H1 (cell line): Measurements from ENCODE around the gene SON. TPM values are rescaled to one million over a fixed set of nuclear protein-coding genes. Genes with fewer than 3 reads are reported as not detected.

Experiments used
- CTCF ChIA-PET: fragments of 300-600 bp; sonication (Branson Sonifier 250); formaldehyde crosslinking; loops from one replicate; lab custom pipeline; 2021; ENCODE audit not compliant: partially characterized antibody; lab: Charles Lee
- POLR2A ChIA-PET: fragments of 300-600 bp; sonication (Branson Sonifier 250); formaldehyde crosslinking; loops from one replicate; lab custom pipeline; 2021; ENCODE audit warnings: inconsistent platforms; ENCODE audit not compliant: partially characterized antibody; lab: Charles Lee
- DNase-seq, 2 experiments: peaks; one replicate each; pipeline versions ENCODE4 v3.0.0 to v3.0.0-alpha.2; 2010 to 2022; ENCODE audit warnings: low spot score in 2 of 2, low read depth in 1 of 2, mixed read lengths in 1 of 2
- FAIRE-seq: peaks from 2 replicates; lab custom pipeline; 2011; peaks lifted over from hg19 to GRCh38; lab: Jason Lieb, UNC
- H2AFZ ChIP-seq: 2 replicates; pipeline ENCODE4 v1.8.1; 2012; ENCODE audit warnings: low read length, inconsistent platforms
- H2AK5ac ChIP-seq: 2 replicates; pipeline ENCODE4 v1.6.1; 2013; ENCODE audit warnings: low read depth, low read length
- H2BK120ac ChIP-seq: replicated peaks from 2 replicates; pipeline ENCODE3; 2013; ENCODE audit warnings: low read depth, low read length, inconsistent platforms
- H2BK12ac ChIP-seq: 2 replicates; pipeline ENCODE4 v1.6.1; 2013; ENCODE audit warnings: low read depth, low read length
- H2BK15ac ChIP-seq: 2 replicates; pipeline ENCODE4 v1.6.1; 2013; ENCODE audit warnings: low read length
- H2BK20ac ChIP-seq: 2 replicates; pipeline ENCODE4 v1.6.1; 2013; ENCODE audit warnings: low read length
- H2BK5ac ChIP-seq: 2 replicates; pipeline ENCODE4 v1.6.1; 2013; ENCODE audit warnings: low read depth, low read length
- H3K14ac ChIP-seq: 2 replicates; pipeline ENCODE4 v1.6.1; 2013; ENCODE audit warnings: inconsistent platforms; ENCODE audit not compliant: insufficient read length
- H3K18ac ChIP-seq: 2 replicates; pipeline ENCODE4 v1.6.1; 2013; ENCODE audit warnings: low read length; ENCODE audit errors: extremely low read depth
- H3K23ac ChIP-seq: 2 replicates; pipeline ENCODE4 v1.6.1; 2013; ENCODE audit warnings: inconsistent platforms; ENCODE audit not compliant: insufficient read length
- H3K23me2 ChIP-seq: 2 replicates; pipeline ENCODE4 v1.6.1; 2013; ENCODE audit warnings: low read depth, low read length
- H3K27ac ChIP-seq: 2 replicates; pipeline ENCODE4 v1.6.1; 2011; ENCODE audit warnings: low read depth, low read length, inconsistent platforms
- H3K27me3 ChIP-seq, 4 experiments: replicated peaks in 1 of 4; 1 replicate in 1 of 4; 2 replicates in 3 of 4; pipeline versions ENCODE4 v1.6.1 to v1.8.1; 2011 to 2013; ENCODE audit warnings: low read length in 3 of 4, mild to moderate bottlenecking in 3 of 4, inconsistent platforms in 2 of 4, mixed read lengths in 2 of 4, moderate library complexity in 1 of 4; ENCODE audit not compliant: control insufficient read depth in 3 of 4, insufficient read depth in 3 of 4; ENCODE audit errors: extremely low read depth in 1 of 4
- H3K36me3 ChIP-seq, 4 experiments: 2 replicates each; pipeline versions ENCODE4 v1.6.1 to v1.8.1; 2011 to 2013; ENCODE audit warnings: mild to moderate bottlenecking in 4 of 4, low read length in 3 of 4, moderate library complexity in 2 of 4, control low read depth in 1 of 4, inconsistent platforms in 1 of 4; ENCODE audit not compliant: insufficient read depth in 4 of 4, control insufficient read depth in 2 of 4
- H3K4ac ChIP-seq: replicated peaks from 2 replicates; pipeline ENCODE3; 2013; ENCODE audit warnings: low read length, low read depth, mixed read lengths, inconsistent platforms; ENCODE audit not compliant: insufficient read length
- H3K4me1 ChIP-seq, 4 experiments: replicated peaks in 1 of 4; 1 replicate in 1 of 4; 2 replicates in 3 of 4; pipeline versions ENCODE4 v1.6.1 to v1.8.1; 2011 to 2013; ENCODE audit warnings: low read length in 3 of 4, inconsistent platforms in 2 of 4, mixed read lengths in 1 of 4; ENCODE audit not compliant: insufficient read depth in 4 of 4, control insufficient read depth in 3 of 4
- H3K4me2 ChIP-seq, 2 experiments: 2 replicates each; pipeline versions ENCODE4 v1.6.1 to v1.8.1; 2011 to 2013; ENCODE audit warnings: low read depth in 2 of 2, low read length in 2 of 2, control low read depth in 1 of 2, inconsistent platforms in 1 of 2, mild to moderate bottlenecking in 1 of 2; ENCODE audit not compliant: insufficient read depth in 1 of 2
- H3K4me3 ChIP-seq, 4 experiments: fragments of 200-600, 300-600 bp in 1 of 4; sonication (generic), shearing (Covaris generic), sonication (Bioruptor Twin) in 1 of 4; 2 replicates each; pipeline versions ENCODE4 v1.5.1 to v1.8.1; 2011 to 2016; ENCODE audit warnings: low read length in 4 of 4, low read depth in 3 of 4, control low read depth in 2 of 4, inconsistent platforms in 2 of 4, mild to moderate bottlenecking in 2 of 4, mixed read lengths in 1 of 4, moderate library complexity in 1 of 4; ENCODE audit not compliant: insufficient read depth in 2 of 4; ENCODE audit errors: extremely low read depth in 1 of 4
- H3K56ac ChIP-seq: replicated peaks from 2 replicates; pipeline ENCODE3; 2013; ENCODE audit warnings: low read depth, mild to moderate bottlenecking, mixed read lengths, low read length, inconsistent platforms; ENCODE audit not compliant: insufficient read length
- H3K79me1 ChIP-seq: 2 replicates; pipeline ENCODE4 v1.6.1; 2013; ENCODE audit warnings: low read depth, low read length, control low read depth
- H3K79me2 ChIP-seq, 2 experiments: 2 replicates each; pipeline versions ENCODE4 v1.6.1 to v1.8.1; 2012 to 2013; ENCODE audit warnings: low read length in 2 of 2, mild to moderate bottlenecking in 2 of 2, inconsistent platforms in 1 of 2; ENCODE audit not compliant: insufficient read depth in 2 of 2, control insufficient read depth in 1 of 2
- H3K9ac ChIP-seq, 4 experiments: replicated peaks in 1 of 4; 1 replicate in 1 of 4; 2 replicates in 3 of 4; pipeline versions ENCODE4 v1.6.1 to v1.8.1; 2011 to 2013; ENCODE audit warnings: low read depth in 3 of 4, low read length in 3 of 4, control low read depth in 2 of 4, mild to moderate bottlenecking in 2 of 4, moderate library complexity in 2 of 4, inconsistent platforms in 1 of 4; ENCODE audit errors: extremely low read depth in 1 of 4
- H3K9me3 ChIP-seq, 2 experiments: 2 replicates each; pipeline versions ENCODE4 v1.6.1 to v1.8.1; 2012 to 2013; ENCODE audit warnings: mild to moderate bottlenecking in 2 of 2, moderate library complexity in 2 of 2, control low read depth in 1 of 2, inconsistent platforms in 1 of 2, low read depth in 1 of 2, low read length in 1 of 2, mixed read lengths in 1 of 2; ENCODE audit not compliant: insufficient read depth in 2 of 2
- H4K20me1 ChIP-seq, 2 experiments: replicated peaks in 1 of 2; 2 replicates each; pipeline versions ENCODE3 to v1.8.1; 2011 to 2013; ENCODE audit warnings: inconsistent platforms in 2 of 2, low read length in 2 of 2, mild to moderate bottlenecking in 1 of 2; ENCODE audit not compliant: insufficient read depth in 2 of 2, control insufficient read depth in 1 of 2
- H4K5ac ChIP-seq: 2 replicates; pipeline ENCODE4 v1.6.1; 2013; ENCODE audit warnings: low read length, low read depth, mixed read lengths, inconsistent platforms; ENCODE audit not compliant: insufficient read length
- H4K8ac ChIP-seq: 2 replicates; pipeline ENCODE4 v1.8.0; 2013; ENCODE audit warnings: mild to moderate bottlenecking, moderate library complexity, low read length, inconsistent platforms; ENCODE audit not compliant: insufficient read depth; ENCODE audit errors: extremely low read depth
- H4K91ac ChIP-seq: replicated peaks from 2 replicates; pipeline ENCODE3; 2013; ENCODE audit warnings: low read length, mixed read lengths, inconsistent platforms; ENCODE audit not compliant: insufficient read length
- CTCF ChIP-seq, 3 experiments: IDR thresholded peaks; 1 replicate in 2 of 3; 2 replicates in 1 of 3; pipeline versions ENCODE4 v1.5.1 to v1.6.1; 2011; ENCODE audit warnings: low read length in 3 of 3, mild to moderate bottlenecking in 3 of 3, inconsistent platforms in 2 of 3, low read depth in 1 of 3, moderate library complexity in 1 of 3; ENCODE audit not compliant: insufficient read depth in 1 of 3; ENCODE audit errors: control extremely low read depth in 1 of 3
- EGR1 ChIP-seq: IDR thresholded peaks from 2 replicates; pipeline ENCODE4 v1.6.1; 2011; ENCODE audit warnings: low read depth, low read length, borderline replicate concordance
- EP300 ChIP-seq, 2 experiments: IDR thresholded peaks; 1 replicate in 1 of 2; 2 replicates in 1 of 2; pipeline ENCODE4 v1.6.1; 2011 to 2012; ENCODE audit warnings: low read depth in 2 of 2, low read length in 2 of 2, mild to moderate bottlenecking in 2 of 2, borderline replicate concordance in 1 of 2, inconsistent platforms in 1 of 2, moderate library complexity in 1 of 2
- HDAC6 ChIP-seq: IDR thresholded peaks from one replicate; pipeline ENCODE4 v1.7.1; 2012; ENCODE audit warnings: low read depth, mild to moderate bottlenecking, inconsistent platforms, low read length, moderate library complexity
- POLR2A ChIP-seq, 2 experiments: IDR thresholded peaks; 1 replicate in 1 of 2; 2 replicates in 1 of 2; pipeline ENCODE4 v1.6.1; 2011; ENCODE audit warnings: low read depth in 2 of 2, low read length in 2 of 2, mild to moderate bottlenecking in 2 of 2; ENCODE audit errors: control extremely low read depth in 1 of 2
- POLR2AphosphoS5 ChIP-seq: IDR thresholded peaks from 2 replicates; pipeline ENCODE4 v1.6.1; 2011; ENCODE audit warnings: low read depth, low read length
- RNF2 ChIP-seq: fragments of 200-900, 300-1000 bp; sonication (generic); IDR thresholded peaks from 2 replicates; pipeline ENCODE4 v1.7.1; 2016; ENCODE audit warnings: borderline replicate concordance, low read depth, mild to moderate bottlenecking, antibody characterized with exemption, low read length; ENCODE audit not compliant: poor library complexity, severe bottlenecking; ENCODE audit errors: missing control alignments
- RXRA ChIP-seq: IDR thresholded peaks from 2 replicates; pipeline ENCODE4 v1.6.1; 2011; ENCODE audit warnings: low read depth, mild to moderate bottlenecking, low read length, moderate library complexity; ENCODE audit not compliant: insufficient read depth
- SP2 ChIP-seq: IDR thresholded peaks from 2 replicates; pipeline ENCODE4 v1.6.1; 2012; ENCODE audit warnings: mild to moderate bottlenecking, low read length, inconsistent platforms
- SP4 ChIP-seq: IDR thresholded peaks from 2 replicates; pipeline ENCODE4 v1.6.1; 2012; ENCODE audit warnings: low read length, inconsistent platforms
- SUZ12 ChIP-seq: fragments of 200-600 bp; sonication (generic); IDR thresholded peaks from 2 replicates; pipeline ENCODE4 v1.6.1; 2012; ENCODE audit warnings: mild to moderate bottlenecking, inconsistent platforms, low read length, moderate library complexity, mixed read lengths
- WGBS, 2 experiments: shearing (Covaris generic) in 1 of 2; methylation state at CpG; one replicate each; pipeline versions ENCODE4 v1.1.6 to v1.1.7; 2013 to 2015; ENCODE audit warnings: low lambda C conversion rate in 2 of 2, mixed read lengths in 2 of 2, inconsistent platforms in 1 of 2, low coverage in 1 of 2, missing lambda C conversion rate in 1 of 2; ENCODE audit not compliant: insufficient replicate concordance in 2 of 2, insufficient coverage in 1 of 2, insufficient read length in 1 of 2; ENCODE audit errors: extremely low coverage in 1 of 2, missing lambda C conversion rate in 1 of 2; 5-methylcytosine and 5-hydroxymethylcytosine counted together
- polyA plus RNA-seq, 7 experiments: library from polyadenylated mRNA; depleted of rRNA in 3 of 7; stranded (reverse) in 5 of 7; unstranded in 2 of 7; fragments of >200 nt in 5 of 7; fragments of 200-250 nt in 2 of 7; gene quantifications; 1 replicate in 5 of 7; 2 replicates in 1 of 7; 4 replicates in 1 of 7; pipeline versions ENCODE4 v1.2.1 to v1.2.3, GENCODE V29; 2011 to 2013; ENCODE audit warnings: missing spikeins in 2 of 7, mixed read lengths in 2 of 7
- total RNA-seq: library from RNA; stranded (reverse); fragmentation: NEBNext Ultra II Directional; extraction: Animal tissue kit (Norgen Biotek cat#: 25700); gene quantifications from 2 replicates; pipeline ENCODE4 v1.2.1, GENCODE V29; 2021

The SON gene
- total and polyA plus RNA-seq, 2 of the 8 experiments (the other 6 are each of a cell fraction or from before 2014, with no cell fraction given) = 122 to 274 TPM

DNA sequence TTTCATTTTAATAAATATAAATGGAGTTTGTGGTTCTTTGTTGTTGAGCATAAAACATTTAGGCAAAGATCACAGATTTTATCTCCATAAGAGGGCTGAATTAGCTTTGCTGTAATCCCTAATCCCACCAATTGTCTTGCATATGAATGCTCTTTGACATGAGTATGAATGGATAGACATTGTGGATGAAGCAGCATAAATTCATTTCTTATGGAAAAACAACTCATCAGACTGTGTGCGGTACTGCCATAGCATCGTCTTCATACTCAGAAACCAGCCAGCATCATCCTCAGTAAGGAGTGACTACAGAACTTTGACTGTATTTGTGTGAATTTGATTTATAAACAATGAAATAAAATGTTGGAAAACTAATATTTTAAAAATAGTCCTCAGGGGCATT, 19.6 kb downstream of the SON start:
- FAIRE-seq (no peak), DNase-seq (no peak)
- Histone ChIP-seq H3K4ac (no peak overlapping the region), H3K36me3 (peaks cover 18 to 71% (median 43%) of the 10 kb centered on the region in 4 experiments), H4K5ac (no peak overlapping the region), H3K23ac (no peak overlapping the region), H4K8ac (no peak overlapping the region), H3K9me3 (no peaks in the 10 kb centered on the region), H4K91ac (no peak overlapping the region), H2AFZ (no peak overlapping the region), H3K27ac (no peak overlapping the region), H3K9ac (no peak overlapping the region), H2BK12ac (no peak overlapping the region), H3K4me2 (no peak overlapping the region), H3K4me1 (no peaks in the 10 kb centered on the region), H2AK5ac (no peak overlapping the region), H3K27me3 (no peaks in the 10 kb centered on the region), H4K20me1 (peaks cover 5 to 10% of the 10 kb centered on the region in 2 experiments), H2BK15ac (no peak overlapping the region), H3K56ac (no peak overlapping the region), H2BK20ac (no peak overlapping the region), H3K14ac (no peak overlapping the region), H2BK120ac (no peak overlapping the region), H3K4me3 (no peak overlapping the region), H3K79me2 (peaks cover 3 to 41% of the 10 kb centered on the region in 2 experiments; a peak in 3 of 4 replicates), H3K23me2 (no peaks in the 10 kb centered on the region), H3K79me1 (no peaks in the 10 kb centered on the region), H2BK5ac (no peak overlapping the region), H3K18ac (no peak overlapping the region)
- TF ChIP-seq EGR1 (no peak), SP2 (no peak), POLR2AphosphoS5 (no peak; the same call in 1 of the 2 replicates), RXRA (no peak), CTCF (IDR thresholded peaks at IDR 0.05; ENCODE audit: control extremely low read depth in 1 of 3, insufficient read depth in 1 of 3, low read depth in 1 of 3, low read length in 3 of 3) (no peak), POLR2A (IDR thresholded peaks at IDR 0.05; ENCODE audit: control extremely low read depth in 1 of 2, low read depth in 2 of 2, low read length in 2 of 2) (no peak), RNF2 (no peak), SP4 (no peak), SUZ12 (no peak), HDAC6 (no peak), EP300 (IDR thresholded peaks at IDR 0.05; ENCODE audit: borderline replicate concordance in 1 of 2, low read depth in 2 of 2, low read length in 2 of 2) (no peak)
- POLR2A ChIA-PET = interaction anchor here (0.9 to 1.6 kb wide), 2 partner anchors 26 to 44 kb away, joined by 3 read pairs; partner anchors contain the start of gene DONSON
- WGBS, 2 experiments = 98% methylated on average over 2 of the region's 2 CpGs; no CpG with 5 or more reads in 1 of the 2 experiments
- CTCF ChIA-PET = interaction anchor here (1.1 kb wide), 1 partner anchor 43 kb away, joined by 3 read pairs; no protein-coding TSS in a partner anchor
